ENCODE data around the gene ATXN7. TPM values are rescaled to one million over a fixed set of nuclear protein-coding genes. Genes with fewer than 3 reads are reported as not detected.

The ATXN7 gene
- total and polyA plus RNA-seq, 10 of the 15 experiments (the other 5 are each of a cell fraction or from before 2014, with no cell fraction given), result 0.83 to 24.6 (median 8.5) TPM

DNA sequence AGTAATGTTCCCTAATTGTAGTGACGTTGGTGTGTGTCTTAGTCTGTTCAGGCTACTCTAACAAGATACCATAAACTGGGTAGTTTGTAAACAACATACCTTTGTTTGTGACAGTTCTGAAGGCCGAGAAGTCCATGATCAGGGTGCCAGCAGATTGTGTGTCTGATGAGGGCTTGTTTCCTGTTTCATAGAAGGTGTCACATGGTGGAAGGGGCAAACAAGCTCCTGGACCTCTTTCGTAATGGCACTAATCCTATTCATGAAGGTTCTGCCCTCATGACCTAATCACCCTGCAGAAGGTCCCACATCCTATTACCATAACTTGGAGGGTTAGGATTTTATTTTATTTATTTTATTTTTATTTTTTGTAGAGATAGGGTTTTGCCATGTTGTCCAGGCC, 11.1 kb downstream of the ATXN7 start:
- WGBS (ENCODE audit: insufficient coverage, insufficient replicate concordance, low lambda C conversion rate, missing lambda C conversion rate), result 11% methylated on average over 3 of the region's 3 CpGs
- ChIA-PET RAD21 (ENCODE audit: unreplicated experiment) (no interaction called here), POLR2A (no interaction called here), CTCF (interaction anchor here (0.9 to 1.4 kb wide), 3 partner anchors 9 to 118 kb away, joined by 3 to 9 read pairs (median 3); no protein-coding TSS in a partner anchor), SMC1A (ENCODE audit: uncharacterized antibody, unreplicated experiment) (interaction anchor here (1.0 to 2.9 kb wide), 4 partner anchors 10 to 20 kb away, joined by 3 to 14 read pairs (median 4); no protein-coding TSS in a partner anchor)
- TF ChIP-seq TBL1XR1 (IDR thresholded peaks at IDR 0.05; ENCODE audit: low read depth, low read length) (no peak), KDM1A (IDR thresholded peaks at IDR 0.05; ENCODE audit: borderline replicate concordance) (no peak), POLR2AphosphoS5 (IDR thresholded peaks at IDR 0.05; ENCODE audit: low read length) (no peak), NRF1 (conservative IDR thresholded peaks at IDR 0.05; ENCODE audit: low read depth, low read length) (no peak), ZNF24 (IDR thresholded peaks at IDR 0.05) (no peak), ZNF207 (IDR thresholded peaks at IDR 0.05; ENCODE audit: borderline replicate concordance) (no peak), WRNIP1 (IDR thresholded peaks at IDR 0.05; ENCODE audit: borderline replicate concordance, low read depth, low read length) (no peak), USF1 (IDR thresholded peaks at IDR 0.05; ENCODE audit: borderline replicate concordance, extremely low read length, insufficient read depth, low read depth, low read length) (no peak), EED (IDR thresholded peaks at IDR 0.05; ENCODE audit: low read depth) (no peak), CREB1 (IDR thresholded peaks at IDR 0.05; ENCODE audit: low read depth) (no peak)
- TF ChIP-seq, protein P1, sequence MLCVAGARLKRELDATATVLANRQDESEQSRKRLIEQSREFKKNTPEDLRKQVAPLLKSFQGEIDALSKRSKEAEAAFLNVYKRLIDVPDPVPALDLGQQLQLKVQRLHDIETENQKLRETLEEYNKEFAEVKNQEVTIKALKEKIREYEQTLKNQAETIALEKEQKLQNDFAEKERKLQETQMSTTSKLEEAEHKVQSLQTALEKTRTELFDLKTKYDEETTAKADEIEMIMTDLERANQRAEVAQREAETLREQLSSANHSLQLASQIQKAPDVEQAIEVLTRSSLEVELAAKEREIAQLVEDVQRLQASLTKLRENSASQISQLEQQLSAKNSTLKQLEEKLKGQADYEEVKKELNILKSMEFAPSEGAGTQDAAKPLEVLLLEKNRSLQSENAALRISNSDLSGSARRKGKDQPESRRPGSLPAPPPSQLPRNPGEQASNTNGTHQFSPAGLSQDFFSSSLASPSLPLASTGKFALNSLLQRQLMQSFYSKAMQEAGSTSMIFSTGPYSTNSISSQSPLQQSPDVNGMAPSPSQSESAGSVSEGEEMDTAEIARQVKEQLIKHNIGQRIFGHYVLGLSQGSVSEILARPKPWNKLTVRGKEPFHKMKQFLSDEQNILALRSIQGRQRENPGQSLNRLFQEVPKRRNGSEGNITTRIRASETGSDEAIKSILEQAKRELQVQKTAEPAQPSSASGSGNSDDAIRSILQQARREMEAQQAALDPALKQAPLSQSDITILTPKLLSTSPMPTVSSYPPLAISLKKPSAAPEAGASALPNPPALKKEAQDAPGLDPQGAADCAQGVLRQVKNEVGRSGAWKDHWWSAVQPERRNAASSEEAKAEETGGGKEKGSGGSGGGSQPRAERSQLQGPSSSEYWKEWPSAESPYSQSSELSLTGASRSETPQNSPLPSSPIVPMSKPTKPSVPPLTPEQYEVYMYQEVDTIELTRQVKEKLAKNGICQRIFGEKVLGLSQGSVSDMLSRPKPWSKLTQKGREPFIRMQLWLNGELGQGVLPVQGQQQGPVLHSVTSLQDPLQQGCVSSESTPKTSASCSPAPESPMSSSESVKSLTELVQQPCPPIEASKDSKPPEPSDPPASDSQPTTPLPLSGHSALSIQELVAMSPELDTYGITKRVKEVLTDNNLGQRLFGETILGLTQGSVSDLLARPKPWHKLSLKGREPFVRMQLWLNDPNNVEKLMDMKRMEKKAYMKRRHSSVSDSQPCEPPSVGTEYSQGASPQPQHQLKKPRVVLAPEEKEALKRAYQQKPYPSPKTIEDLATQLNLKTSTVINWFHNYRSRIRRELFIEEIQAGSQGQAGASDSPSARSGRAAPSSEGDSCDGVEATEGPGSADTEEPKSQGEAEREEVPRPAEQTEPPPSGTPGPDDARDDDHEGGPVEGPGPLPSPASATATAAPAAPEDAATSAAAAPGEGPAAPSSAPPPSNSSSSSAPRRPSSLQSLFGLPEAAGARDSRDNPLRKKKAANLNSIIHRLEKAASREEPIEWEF (IDR thresholded peaks at IDR 0.05; ENCODE audit: insufficient replicate concordance, low read depth, low read length), result no peak
- intact Hi-C loops (cut with micrococcal nuclease; ENCODE audit: unreplicated experiment), result no loop called here
- H3K4me2 ChIP-seq (ENCODE audit: control insufficient read depth, insufficient read depth), result no peak overlapping the region
- no peaks in the 10 kb centered on the region for H3K9me3 ChIP-seq (replicated peaks; ENCODE audit: control insufficient read depth, insufficient read depth, low read length)
- in situ Hi-C loops (cut with MboI), result no loop called here
- H3K79me2 ChIP-seq (ENCODE audit: control insufficient read depth, insufficient read depth, low read length), result peaks cover 51% of the 10 kb centered on the region
- H3K27me3 ChIP-seq (replicated peaks in 1 of 2; ENCODE audit: control insufficient read depth in 2 of 2, insufficient read depth in 2 of 2, low read length in 1 of 2), result no peaks in the 10 kb centered on the region
- no peak overlapping the region for H2AFZ ChIP-seq (ENCODE audit: control insufficient read depth, low read depth, low read length)
- no peak overlapping the region for H3K27ac ChIP-seq (ENCODE audit: control insufficient read depth, insufficient read depth)
- DNase-seq (ENCODE audit: low read depth, low spot score), result no peak
- BruUV-seq (replicated peaks), result no TSS peak
- H3K9ac ChIP-seq (ENCODE audit: control insufficient read depth, insufficient read depth, low read length), result no peak overlapping the region
- H3K4me1 ChIP-seq (ENCODE audit: control insufficient read depth, insufficient read depth, low read length), result peaks cover 4% of the 10 kb centered on the region; the same call in 1 of the 2 replicates
- no peak for ATAC-seq
- no peak overlapping the region for H3K4me3 ChIP-seq
- no peaks in the 10 kb centered on the region; the same call in 1 of the 2 replicates for H4K20me1 ChIP-seq (ENCODE audit: control insufficient read depth, insufficient read depth)
- no peaks in the 10 kb centered on the region for H3K36me3 ChIP-seq (ENCODE audit: control insufficient read depth in 2 of 2, insufficient read depth in 2 of 2, low read length in 1 of 2)
- FAIRE-seq, result no peak

Data from GM12878 (cell line).